HG02759 (cell line): Measurements from ENCODE around the gene VSTM1.

Source experiments
- ATAC-seq: cut with Tn5 transposase; IDR thresholded peaks from one replicate; pipeline ENCODE4 v1.9.1; 2021; ENCODE audit warnings: mild to moderate bottlenecking, moderate library complexity; ENCODE audit not compliant: unreplicated experiment

VSTM1 gene

DNA sequence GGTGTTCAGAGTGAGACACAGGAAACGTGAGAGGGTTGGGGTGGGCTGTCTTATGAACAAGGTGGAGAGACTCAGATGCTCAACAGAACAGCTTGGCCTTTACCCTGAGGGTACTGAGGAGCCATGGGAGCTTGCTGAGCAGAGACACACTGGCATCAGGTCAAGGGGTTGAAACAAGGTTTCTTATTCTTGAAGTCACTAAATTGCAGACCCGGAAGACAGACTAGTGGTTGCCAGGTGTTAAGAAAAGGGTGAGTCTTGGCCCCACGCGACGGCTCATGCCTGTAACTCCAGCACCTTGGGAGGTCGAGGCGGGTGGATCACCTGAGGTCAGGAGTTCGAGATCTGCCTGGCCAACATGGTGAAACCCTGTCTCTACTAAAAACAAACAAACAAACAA lies 49.8 kb downstream of the VSTM1 start:
- no peak for ATAC-seq

DNA sequence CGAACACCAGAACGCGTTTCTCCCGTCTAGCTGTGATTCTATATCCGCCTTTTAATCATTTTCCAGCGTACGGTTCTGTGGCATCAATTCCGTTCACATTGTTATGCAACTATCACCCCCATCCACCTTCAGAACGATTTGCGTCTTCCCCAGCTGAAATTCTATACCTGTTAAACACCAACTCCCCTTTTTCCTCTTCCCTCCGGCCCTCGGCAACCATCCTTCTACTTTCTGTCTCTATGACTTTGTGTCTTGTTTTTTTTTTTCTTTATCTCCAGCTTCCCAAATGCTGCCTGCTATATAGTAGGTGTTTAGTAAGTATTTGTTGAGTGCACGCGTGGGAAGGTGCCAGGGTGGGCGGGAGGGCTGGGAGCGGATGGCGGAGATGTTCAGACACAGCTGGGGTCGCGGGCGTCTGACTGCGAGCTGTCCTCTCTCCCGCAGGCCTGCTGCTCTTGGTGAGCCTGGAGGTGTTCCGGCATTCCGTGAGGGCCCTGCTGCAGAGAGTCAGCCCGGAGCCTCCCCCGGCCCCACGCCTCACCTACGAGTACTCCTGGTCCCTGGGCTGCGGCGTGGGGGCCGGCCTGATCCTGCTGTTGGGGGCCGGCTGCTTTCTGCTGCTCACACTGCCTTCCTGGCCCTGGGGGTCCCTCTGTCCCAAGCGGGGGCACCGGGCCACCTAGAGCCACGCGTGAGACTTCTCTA lies 52.0 kb downstream of the VSTM1 start:
- ATAC-seq, result no peak

- ATAC-seq, result no peak
Measured at GRCh38 chr19:54010474-54010873, 53.2 kb downstream of the VSTM1 start.

DNA sequence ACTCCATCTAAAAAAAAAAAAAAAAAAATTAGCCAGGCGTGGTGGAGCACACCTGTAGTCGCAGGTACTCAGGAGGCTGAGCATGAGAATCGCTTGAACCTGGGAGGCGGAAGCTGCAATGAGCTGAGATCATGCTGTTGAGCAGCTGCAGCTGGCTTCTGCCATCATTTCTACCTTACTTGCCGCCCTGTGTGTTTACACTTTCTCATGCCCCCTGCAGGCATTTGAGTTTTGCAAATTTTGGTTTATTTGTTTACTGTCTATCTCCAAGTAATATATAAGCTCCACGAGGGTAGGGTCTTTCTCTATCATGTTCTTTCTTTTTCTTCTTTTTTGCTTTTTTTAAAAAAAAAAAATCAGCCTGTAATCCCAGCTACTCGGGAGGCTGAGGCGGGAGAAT lies 54.3 kb downstream of the VSTM1 start:
- ATAC-seq, result no peak

GRCh38 chr19:54002495-54003315 lies 61.0 kb downstream of the VSTM1 start:
- no peak for ATAC-seq

DNA sequence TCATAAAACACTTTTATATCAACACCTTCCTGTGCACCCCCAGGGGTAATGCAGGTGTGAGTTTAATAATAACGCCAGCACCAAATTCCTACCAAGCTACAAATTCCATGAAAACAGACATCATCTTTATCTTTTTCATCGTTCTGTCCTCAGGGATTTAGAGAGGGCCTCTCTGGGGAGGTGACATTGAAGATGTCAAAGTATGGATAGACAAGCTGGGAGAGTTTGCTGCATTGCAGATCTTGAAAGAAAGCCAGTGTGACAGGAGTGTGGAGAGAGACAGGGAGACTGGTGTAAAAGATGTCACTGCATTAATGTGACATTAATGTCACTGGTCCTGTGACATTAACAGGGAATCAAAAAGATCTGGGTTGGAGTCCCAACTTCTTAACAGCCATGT lies 62.2 kb downstream of the VSTM1 start:
- ATAC-seq, result no peak

- no peak for ATAC-seq
Measured at GRCh38 chr19:53999694-54000093, 64.0 kb downstream of the VSTM1 start.

DNA sequence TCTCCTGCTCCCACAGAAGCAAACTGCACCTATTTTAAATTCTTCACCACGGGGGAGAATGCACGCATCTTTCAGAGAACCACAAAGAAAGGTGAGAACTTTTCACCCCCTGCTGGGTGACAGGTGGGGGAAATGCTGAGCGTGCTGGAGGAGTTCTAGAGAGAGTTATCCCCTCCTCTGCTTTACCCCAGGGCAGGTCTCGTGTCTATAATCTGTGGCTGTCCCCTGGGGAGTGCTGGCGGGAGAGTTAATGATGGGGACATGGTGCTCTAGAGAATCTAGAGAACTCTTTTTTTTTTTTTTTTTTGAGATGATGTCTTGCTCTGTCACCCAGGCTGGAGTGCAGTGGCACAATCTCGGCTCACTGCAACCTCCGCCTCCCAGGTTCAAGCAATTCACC lies 65.5 kb downstream of the VSTM1 start:
- no peak for ATAC-seq

DNA sequence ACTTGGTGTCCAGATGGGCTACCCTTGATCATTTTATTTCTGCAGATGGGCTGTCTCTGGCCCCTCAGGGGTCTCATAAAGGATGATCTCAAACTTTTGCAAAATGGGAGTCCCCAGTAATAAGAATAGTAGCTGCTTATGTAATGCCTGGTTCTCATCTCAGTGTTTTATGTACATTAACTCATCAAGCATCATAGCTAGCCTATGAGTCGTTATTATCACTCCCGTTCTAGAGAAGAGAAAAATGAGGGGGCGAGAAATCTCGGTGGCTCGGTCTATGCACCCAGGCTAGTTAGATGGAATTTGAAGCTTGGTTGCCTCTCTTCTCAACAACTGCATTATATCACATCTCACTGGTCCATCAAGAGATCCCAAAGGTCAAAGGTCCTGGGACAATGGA lies 68.9 kb downstream of the VSTM1 start:
- ATAC-seq, result no peak

- no peak for ATAC-seq
Measured at GRCh38 chr19:53993448-53993847, 70.2 kb downstream of the VSTM1 start.

GRCh38 chr19:53992815-53993214 lies 70.9 kb downstream of the VSTM1 start:
- ATAC-seq, result no peak

- no peak for ATAC-seq
Measured at GRCh38 chr19:53992211-53992610, 71.5 kb downstream of the VSTM1 start.

- no peak for ATAC-seq
Measured at GRCh38 chr19:53991224-53992113, 72.2 kb downstream of the VSTM1 start, which contains the start of gene CACNG6. TSS of gene CACNG6 (plus strand) at chr19:53991637. CDS start at chr19:53992878, 1,241 bp downstream.
